ENCODE results near the gene NCMAP.
"Not testable (repeated sequence)": the region's sequence is repeated elsewhere in the genome, so short reads cannot be mapped to it uniquely, and the experiment has no call there.

The NCMAP gene

GRCh38 chr1:24548070-24548469 lies 7.8 kb upstream of the NCMAP start:
- H3K9ac ChIP-seq (ENCODE audit: low read length): no peak overlapping the region
- no peaks in the 10 kb centered on the region for H3K9me2 ChIP-seq (replicated peaks; ENCODE audit: insufficient read depth, low read length)
- DNase-seq: no peak
- no peaks in the 10 kb centered on the region for H4K20me1 ChIP-seq (ENCODE audit: insufficient read depth, low read length)
- H2AFZ ChIP-seq (ENCODE audit: low read length): no peak overlapping the region
- no peak overlapping the region for H3K4me3 ChIP-seq (ENCODE audit: low read length)
- no peaks in the 10 kb centered on the region for H3K27me3 ChIP-seq (replicated peaks; ENCODE audit: insufficient read depth, low read length)
- H3K9me3 ChIP-seq (replicated peaks; ENCODE audit: insufficient read depth, low read length): no peaks in the 10 kb centered on the region
- TF ChIP-seq EZH2phosphoT487 (IDR thresholded peaks at IDR 0.05; ENCODE audit: low read length): no peak
- TF ChIP-seq EZH2 (optimal IDR thresholded peaks at IDR 0.05; ENCODE audit: low read depth, low read length): no peak
- TF ChIP-seq CTCF (IDR thresholded peaks at IDR 0.05; ENCODE audit: low read length): no peak
- H3K79me2 ChIP-seq (ENCODE audit: low read length): no peaks in the 10 kb centered on the region
- no peak overlapping the region for H3K4me2 ChIP-seq (ENCODE audit: low read depth, low read length)
- H3K4me1 ChIP-seq (ENCODE audit: low read length): no peaks in the 10 kb centered on the region
- H3K36me3 ChIP-seq (replicated peaks; ENCODE audit: insufficient read depth, low read length): no peaks in the 10 kb centered on the region
- no peaks in the 10 kb centered on the region for H3F3A ChIP-seq (ENCODE audit: insufficient read depth, low read length)
- H3K27ac ChIP-seq (ENCODE audit: low read length): no peak overlapping the region

- not testable (repeated sequence) for H3K4me2 ChIP-seq (ENCODE audit: low read depth, low read length); H3F3A ChIP-seq (ENCODE audit: insufficient read depth, low read length); H3K27ac ChIP-seq (ENCODE audit: low read length); DNase-seq; H3K9ac ChIP-seq (ENCODE audit: low read length); H3K79me2 ChIP-seq (ENCODE audit: low read length); H3K4me3 ChIP-seq (ENCODE audit: low read length); H3K4me1 ChIP-seq (ENCODE audit: low read length); H3K27me3 ChIP-seq (replicated peaks; ENCODE audit: insufficient read depth, low read length); H3K9me3 ChIP-seq (replicated peaks; ENCODE audit: insufficient read depth, low read length); H4K20me1 ChIP-seq (ENCODE audit: insufficient read depth, low read length); H2AFZ ChIP-seq (ENCODE audit: low read length); H3K9me2 ChIP-seq (replicated peaks; ENCODE audit: insufficient read depth, low read length); H3K36me3 ChIP-seq (replicated peaks; ENCODE audit: insufficient read depth, low read length)
Measured at GRCh38 chr1:24549210-24549609, 6.7 kb upstream of the NCMAP start.

- Histone ChIP-seq H3K4me2 (ENCODE audit: low read depth, low read length) (no peak overlapping the region), H3K9me3 (replicated peaks; ENCODE audit: insufficient read depth, low read length) (no peaks in the 10 kb centered on the region)
- DNase-seq: no peak
Measured at GRCh38 chr1:24551290-24551959, 4.5 kb upstream of the NCMAP start.

More at GRCh38 chr1:24551290-24551959, 4.5 kb upstream of the NCMAP start:
- Histone ChIP-seq H3F3A (ENCODE audit: insufficient read depth, low read length) (no peaks in the 10 kb centered on the region), H3K79me2 (ENCODE audit: low read length) (no peaks in the 10 kb centered on the region), H4K20me1 (ENCODE audit: insufficient read depth, low read length) (no peaks in the 10 kb centered on the region), H3K4me1 (ENCODE audit: low read length) (no peaks in the 10 kb centered on the region), H3K9ac (ENCODE audit: low read length) (no peak overlapping the region), H3K27ac (ENCODE audit: low read length) (no peak overlapping the region), H3K4me3 (ENCODE audit: low read length) (no peak overlapping the region), H3K9me2 (replicated peaks; ENCODE audit: insufficient read depth, low read length) (no peaks in the 10 kb centered on the region), H3K27me3 (replicated peaks; ENCODE audit: insufficient read depth, low read length) (no peaks in the 10 kb centered on the region), H3K36me3 (replicated peaks; ENCODE audit: insufficient read depth, low read length) (no peaks in the 10 kb centered on the region), H2AFZ (ENCODE audit: low read length) (no peak overlapping the region)
- TF ChIP-seq EZH2phosphoT487 (IDR thresholded peaks at IDR 0.05; ENCODE audit: low read length) (no peak), EZH2 (optimal IDR thresholded peaks at IDR 0.05; ENCODE audit: low read depth, low read length) (no peak), CTCF (IDR thresholded peaks at IDR 0.05; ENCODE audit: low read length) (no peak)

Data from MM.1S (cell line).